GM12878 (cell line): ENCODE results near the gene RPE65. TPM values are rescaled to one million over a fixed set of nuclear protein-coding genes. Genes with fewer than 3 reads are reported as not detected.

Source experiments
- ATAC-seq: fragments of 200-7000 bp; cut with Tn5 transposase; 3 replicates; pipeline ENCODE4 v1.9.1; 2020; ENCODE audit warnings: mild to moderate bottlenecking, moderate library complexity
- BruUV-seq: library from RNA; stranded (reverse); fragments of 400-500 nt; replicated peaks from 2 replicates; lab custom pipeline; 2021; lab: Mats Ljungman, UMichigan
- CTCF ChIA-PET: fragments of 300-600 bp; sonication (Branson Sonifier 250); formaldehyde crosslinking; extraction: SDS; loops from one replicate; lab custom pipeline; 2021; ENCODE audit warnings: inconsistent platforms; lab: Yijun Ruan, JAX
- POLR2A ChIA-PET: fragments of 350-600 bp; formaldehyde crosslinking; extraction: SDS; loops from one replicate; lab custom pipeline; 2021; ENCODE audit warnings: inconsistent platforms; lab: Charles Lee
- RAD21 ChIA-PET: fragments of 300-600 bp; sonication (Branson Sonifier 250); formaldehyde crosslinking; loops from one replicate; lab custom pipeline; 2023; ENCODE audit warnings: antibody characterized with exemption; ENCODE audit not compliant: unreplicated experiment; lab: Charles Lee
- SMC1A ChIA-PET: fragments of 300-600 bp; sonication (Branson Sonifier 250); formaldehyde crosslinking; loops from one replicate; lab custom pipeline; 2023; ENCODE audit not compliant: unreplicated experiment, uncharacterized antibody; lab: Charles Lee
- DNase-seq: peaks from one replicate; pipeline ENCODE4 v3.0.0-alpha.2; 2011; ENCODE audit warnings: low read depth, low spot score
- FAIRE-seq: peaks from 3 replicates; lab custom pipeline; 2011; peaks lifted over from hg19 to GRCh38; lab: Jason Lieb, UNC
- H2AFZ ChIP-seq: 2 replicates; pipeline ENCODE4 v1.6.0; 2011; ENCODE audit warnings: low read depth, low read length, control low read depth; ENCODE audit not compliant: control insufficient read depth
- H3K27ac ChIP-seq: 2 replicates; pipeline ENCODE4 v1.5.1; 2011; ENCODE audit warnings: control low read depth; ENCODE audit not compliant: control insufficient read depth, insufficient read depth
- H3K27me3 ChIP-seq, 2 experiments: replicated peaks in 1 of 2; 2 replicates each; pipeline versions ENCODE4 v1.6.0 to v1.6.1; 2011; ENCODE audit warnings: low read length in 1 of 2; ENCODE audit not compliant: control insufficient read depth in 2 of 2, insufficient read depth in 2 of 2
- H3K36me3 ChIP-seq, 2 experiments: 2 replicates each; pipeline ENCODE4 v1.5.1; 2011; ENCODE audit warnings: low read length in 1 of 2; ENCODE audit not compliant: control insufficient read depth in 2 of 2, insufficient read depth in 2 of 2
- H3K4me1 ChIP-seq: 2 replicates; pipeline ENCODE4 v1.6.1; 2011; ENCODE audit warnings: mild to moderate bottlenecking, low read length, moderate library complexity, mixed read lengths; ENCODE audit not compliant: control insufficient read depth, insufficient read depth
- H3K4me2 ChIP-seq: 2 replicates; pipeline ENCODE4 v1.6.0; 2011; ENCODE audit warnings: control low read depth; ENCODE audit not compliant: control insufficient read depth, insufficient read depth
- H3K4me3 ChIP-seq: fragments of 200-600 bp; sonication (generic); 2 replicates; pipeline ENCODE4 v1.5.1; 2016
- H3K79me2 ChIP-seq: 2 replicates; pipeline ENCODE4 v1.6.0; 2011; ENCODE audit warnings: low read length; ENCODE audit not compliant: control insufficient read depth, insufficient read depth
- H3K9ac ChIP-seq: 2 replicates; pipeline ENCODE4 v1.8.0; 2011; ENCODE audit warnings: low read length, control low read depth, mixed read lengths; ENCODE audit not compliant: control insufficient read depth, insufficient read depth
- H3K9me3 ChIP-seq: replicated peaks from 3 replicates; pipeline ENCODE4 v1.5.1; 2011; ENCODE audit warnings: mild to moderate bottlenecking, low read length; ENCODE audit not compliant: control insufficient read depth, insufficient read depth
- H4K20me1 ChIP-seq: 2 replicates; pipeline ENCODE4 v1.6.0; 2011; ENCODE audit not compliant: control insufficient read depth, insufficient read depth
- CHD1 ChIP-seq: IDR thresholded peaks from 2 replicates; pipeline ENCODE4 v1.6.1; 2012; ENCODE audit warnings: low read depth, low read length, improper control_type of control experiment
- CREB1 ChIP-seq: IDR thresholded peaks from 2 replicates; pipeline ENCODE4 v1.6.1; 2012; ENCODE audit warnings: low read depth, mild to moderate bottlenecking, inconsistent platforms
- IRF4 ChIP-seq: IDR thresholded peaks from 2 replicates; pipeline ENCODE4 v1.6.1; 2011; ENCODE audit warnings: low read depth, low read length
- KAT2A ChIP-seq: conservative IDR thresholded peaks from 2 replicates; pipeline ENCODE4 v1.6.1; 2011; ENCODE audit warnings: low read depth, low read length; ENCODE audit not compliant: control insufficient read depth
- NBN ChIP-seq: fragments of 450-650 bp; IDR thresholded peaks from 2 replicates; pipeline ENCODE4 v1.6.1; 2016
- NR2C2 ChIP-seq: IDR thresholded peaks from 2 replicates; pipeline ENCODE4 v1.6.1; 2011; ENCODE audit warnings: borderline replicate concordance, low read depth; ENCODE audit not compliant: control insufficient read depth, insufficient read length
- RAD21 ChIP-seq: IDR thresholded peaks from 2 replicates; pipeline ENCODE4 v1.6.1; 2011; ENCODE audit warnings: mild to moderate bottlenecking, low read depth, low read length, moderate library complexity; ENCODE audit not compliant: insufficient read depth
- RELA ChIP-seq: fragments of 450-650 bp; IDR thresholded peaks from 2 replicates; pipeline ENCODE4 v1.8.0; 2014; ENCODE audit warnings: borderline replicate concordance; ENCODE audit not compliant: partially characterized antibody
- WRNIP1 ChIP-seq: IDR thresholded peaks from 2 replicates; pipeline ENCODE4 v1.6.1; 2011; ENCODE audit warnings: low read depth, low read length, improper control_type of control experiment, borderline replicate concordance
- ZSCAN29 ChIP-seq: fragments of 450-650 bp; IDR thresholded peaks from 2 replicates; pipeline ENCODE4 v1.6.1; 2017; ENCODE audit warnings: mild to moderate bottlenecking, moderate library complexity
- WGBS: methylation state at CpG from one replicate; pipeline ENCODE4 v1.1.6; 2016; ENCODE audit warnings: low lambda C conversion rate; ENCODE audit not compliant: insufficient replicate concordance, insufficient coverage; ENCODE audit errors: missing lambda C conversion rate; 5-methylcytosine and 5-hydroxymethylcytosine counted together
- in situ Hi-C: fragments of 300-500 bp; cut with MboI; formaldehyde crosslinking; loops from 9 replicates; pipeline ENCODE4 v1.14.3; 2018; ENCODE audit warnings: mixed read lengths
- intact Hi-C: fragments of 100-400 bp; cut with micrococcal nuclease; formaldehyde crosslinking; loops from one replicate; pipeline ENCODE4 v1.14.2; 2022; ENCODE audit not compliant: unreplicated experiment
- polyA plus RNA-seq, 11 experiments: library from polyadenylated mRNA; depleted of rRNA in 4 of 11; unstranded in 6 of 11; stranded (reverse) in 5 of 11; fragments of >200 nt; fragmentation: Nextera tagmentation in 4 of 11; fragmentation: Illumina TruSeq in 1 of 11; extraction: Ambion mirVana in 4 of 11; extraction: Trizol in 1 of 11; gene quantifications; 1 replicate in 1 of 11; 2 replicates in 10 of 11; pipeline versions ENCODE4 v1.2.1 to v1.2.3, GENCODE V29; 2011 to 2016; ENCODE audit warnings: inconsistent platforms in 2 of 11, missing spikeins in 2 of 11, low read depth in 1 of 11
- total RNA-seq, 4 experiments: library from RNA; depleted of rRNA in 3 of 4; stranded (reverse); fragments of >200 nt in 3 of 4; fragmentation: Illumina TruSeq in 1 of 4; extraction: Trizol in 1 of 4; gene quantifications; 2 replicates each; pipeline versions ENCODE4 v1.2.1 to v1.2.3, GENCODE V29; 2013 to 2021
- TF ChIP-seq, protein P1 (sequence below): IDR thresholded peaks from 2 replicates; pipeline ENCODE4 v1.6.1; 2011; ENCODE audit warnings: low read depth, mild to moderate bottlenecking, low read length, moderate library complexity, borderline replicate concordance; ENCODE audit errors: extremely low read depth

RPE65 gene
- total and polyA plus RNA-seq, 10 of the 15 experiments (the other 5 are each of a cell fraction or from before 2014, with no cell fraction given), result not detected

- BruUV-seq, result no TSS peak
- ATAC-seq, result no peak
- DNase-seq, result no peak
- no peak for TF ChIP-seq NBN
- no peak for TF ChIP-seq KAT2A
- TF ChIP-seq CREB1, result no peak
- no peak for TF ChIP-seq ZSCAN29
- no peak for TF ChIP-seq IRF4
- TF ChIP-seq RAD21, result no peak
- TF ChIP-seq RELA, result no peak
- no peak for TF ChIP-seq CHD1
- TF ChIP-seq WRNIP1, result no peak
- TF ChIP-seq NR2C2, result no peak
- TF ChIP-seq, protein P1, sequence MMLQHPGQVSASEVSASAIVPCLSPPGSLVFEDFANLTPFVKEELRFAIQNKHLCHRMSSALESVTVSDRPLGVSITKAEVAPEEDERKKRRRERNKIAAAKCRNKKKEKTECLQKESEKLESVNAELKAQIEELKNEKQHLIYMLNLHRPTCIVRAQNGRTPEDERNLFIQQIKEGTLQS, result no peak
- in situ Hi-C loops, result no loop called here
- POLR2A ChIA-PET, result no interaction called here
- no peak overlapping the region for H3K9ac ChIP-seq
- FAIRE-seq, result no peak
- 100% methylated on average over 3 of the region's 3 CpGs for WGBS
- no peaks in the 10 kb centered on the region for H3K9me3 ChIP-seq
- RAD21 ChIA-PET, result no interaction called here
- no peaks in the 10 kb centered on the region for H3K79me2 ChIP-seq
- H3K4me3 ChIP-seq, result no peak overlapping the region
- peaks cover 2 to 9% of the 10 kb centered on the region in 2 experiments; a peak in 3 of 4 replicates for H3K36me3 ChIP-seq
- H2AFZ ChIP-seq, result no peak overlapping the region
- SMC1A ChIA-PET, result interaction anchor here (1.3 kb wide), 1 partner anchor 11 kb away, joined by 3 read pairs; no protein-coding TSS in a partner anchor
- H3K27ac ChIP-seq, result no peak overlapping the region
- intact Hi-C loops, result no loop called here
- H3K27me3 ChIP-seq, result no peaks in the 10 kb centered on the region
- H3K4me1 ChIP-seq, result no peaks in the 10 kb centered on the region
- no peaks in the 10 kb centered on the region for H4K20me1 ChIP-seq
- CTCF ChIA-PET, result no interaction called here
- no peak overlapping the region for H3K4me2 ChIP-seq
Observed at GRCh38 chr1:68481041-68481440, 31.3 kb upstream of the RPE65 start.
